ENCODE results near the gene RACK1. TPM values are rescaled to one million over a fixed set of nuclear protein-coding genes. Genes with fewer than 3 reads are reported as not detected.
A peak's percentile ranks its signal among the peaks of the same experiment; 100 is the strongest.

RACK1 gene
- total and polyA plus RNA-seq, 2 of the 8 experiments (the other 6 are each of a cell fraction or from before 2014, with no cell fraction given): 2,589 to 7,971 TPM

DNA sequence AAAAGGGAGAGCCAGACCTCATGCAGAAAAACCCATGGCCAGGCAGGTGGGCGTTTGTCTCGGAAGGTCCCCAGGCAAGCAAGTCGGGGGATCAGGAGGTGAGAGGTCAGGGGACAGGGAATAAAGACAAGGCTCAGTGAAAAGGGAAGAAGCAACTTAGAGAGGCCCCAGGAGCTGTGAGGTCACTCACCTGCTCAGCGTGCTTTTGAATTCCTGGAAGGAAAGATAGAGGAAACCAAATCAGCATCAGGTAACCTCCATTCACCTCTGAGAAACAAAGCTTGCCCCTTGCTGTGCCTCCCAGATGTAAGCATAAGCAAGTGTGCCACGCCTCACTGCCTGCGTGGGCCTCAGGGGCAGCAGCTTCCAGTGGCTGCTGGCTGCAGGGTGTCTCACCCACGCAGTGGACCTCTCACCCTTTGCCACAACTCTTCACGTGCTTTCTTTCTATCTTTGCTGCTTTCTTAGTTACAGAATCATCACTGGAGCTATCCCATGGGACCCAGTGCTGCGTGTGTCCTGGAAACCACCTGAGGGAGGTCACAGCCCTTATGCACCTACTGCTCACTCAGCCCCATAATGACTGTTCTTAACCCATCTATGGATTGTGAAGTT, 44.7 kb downstream of the RACK1 start (continued):
- no peak for TF ChIP-seq CBX8 (IDR thresholded peaks at IDR 0.05; ENCODE audit: borderline replicate concordance, low read depth, low read length)
- no peak; the same call in 1 of the 2 replicates for TF ChIP-seq SP1 (IDR thresholded peaks at IDR 0.05; ENCODE audit: low read depth, low read length)
- no peak for TF ChIP-seq RFX5 (IDR thresholded peaks at IDR 0.05; ENCODE audit: borderline replicate concordance, low read depth, low read length)
- no peak for TF ChIP-seq NANOG (IDR thresholded peaks at IDR 0.05; ENCODE audit: insufficient read depth, low read depth, low read length, poor library complexity, severe bottlenecking)
- no peak for TF ChIP-seq SIX5 (IDR thresholded peaks at IDR 0.05; ENCODE audit: low read depth, low read length)
- no peak for TF ChIP-seq HDAC2 (IDR thresholded peaks at IDR 0.05; ENCODE audit: borderline replicate concordance in 1 of 2, low read depth in 2 of 2, low read length in 2 of 2)
- TF ChIP-seq JUN (IDR thresholded peaks at IDR 0.05; ENCODE audit: low read depth, low read length): no peak
- TF ChIP-seq E2F6 (IDR thresholded peaks at IDR 0.05): no peak
- TF ChIP-seq SIN3A (conservative IDR thresholded peaks at IDR 0.05 in 1 of 2, IDR thresholded peaks at IDR 0.05 in 1 of 2; ENCODE audit: low read depth in 1 of 2, low read length in 2 of 2): 0 out of 4 replicates have a peak, but pooled peaks of 1 of the 2 experiments have one; percentile 26
